HUES6 (cell line): Measurements from ENCODE around the gene FBXO9.

Experiments used
- H3K27ac ChIP-seq: 2 replicates; pipeline ENCODE4 v1.7.0; 2013; ENCODE audit warnings: low read depth, mild to moderate bottlenecking, low read length, inconsistent platforms
- H3K27me3 ChIP-seq: 2 replicates; pipeline ENCODE4 v1.6.1; 2013; ENCODE audit warnings: low read length; ENCODE audit not compliant: control insufficient read depth, insufficient read depth
- H3K36me3 ChIP-seq: 2 replicates; pipeline ENCODE4 v1.6.1; 2013; ENCODE audit warnings: low read length; ENCODE audit not compliant: control insufficient read depth, insufficient read depth
- H3K4me1 ChIP-seq: 2 replicates; pipeline ENCODE4 v1.6.1; 2013; ENCODE audit warnings: low read length; ENCODE audit not compliant: control insufficient read depth, insufficient read depth
- H3K4me3 ChIP-seq: 2 replicates; pipeline ENCODE4 v1.5.1; 2013; ENCODE audit warnings: low read depth, low read length
- H3K9ac ChIP-seq: one replicate; pipeline ENCODE4 v1.6.1; 2013; ENCODE audit warnings: mild to moderate bottlenecking, low read length
- H3K9me3 ChIP-seq: 2 replicates; pipeline ENCODE4 v1.6.1; 2013; ENCODE audit warnings: low read depth, low read length; ENCODE audit not compliant: control insufficient read depth, insufficient read depth

Gene FBXO9

DNA sequence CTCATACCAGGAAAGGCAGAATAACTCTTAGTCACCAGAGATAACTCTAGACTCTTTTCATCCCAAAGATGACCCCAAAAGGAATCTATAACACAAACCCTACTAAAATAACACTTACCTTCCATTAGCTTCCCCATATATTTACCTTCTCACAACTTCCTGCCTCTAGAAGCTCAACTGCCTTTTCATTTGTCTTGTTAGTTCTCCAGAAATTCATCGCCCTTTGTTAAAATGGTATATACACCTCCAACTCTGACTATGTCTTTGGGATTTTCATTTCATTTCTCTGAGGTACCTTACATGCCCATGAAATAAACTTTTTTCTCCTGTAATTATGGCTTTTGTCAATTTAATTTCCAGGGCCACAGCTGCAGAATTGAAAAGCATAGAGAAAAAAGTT lies 49.9 kb downstream of the FBXO9 start:
- H3K9me3 ChIP-seq = no peaks in the 10 kb centered on the region
- H3K4me3 ChIP-seq = no peak overlapping the region
- no peak overlapping the region for H3K9ac ChIP-seq
- H3K36me3 ChIP-seq = no peaks in the 10 kb centered on the region
- no peak overlapping the region for H3K27ac ChIP-seq
- H3K4me1 ChIP-seq = peaks cover 16% of the 10 kb centered on the region
- H3K27me3 ChIP-seq = no peaks in the 10 kb centered on the region

DNA sequence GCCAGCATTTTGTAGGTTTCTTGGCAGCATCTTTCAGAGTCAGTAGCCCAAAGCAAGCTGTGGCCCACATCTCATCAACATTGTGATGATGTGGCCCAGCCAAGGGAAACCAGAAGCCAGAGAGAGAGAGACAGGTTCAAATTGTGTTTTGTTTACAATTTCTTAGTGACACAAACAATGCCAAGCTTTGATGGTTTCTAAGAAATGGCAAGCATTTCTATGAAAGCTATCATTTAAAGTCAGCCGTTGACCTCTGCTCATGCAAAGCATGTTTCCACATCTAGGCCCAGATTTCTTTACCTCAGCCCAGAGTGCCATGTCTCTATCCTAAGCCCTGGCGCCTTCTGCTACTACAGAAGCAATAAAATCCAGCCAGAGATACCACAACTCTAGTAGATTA lies 50.5 kb downstream of the FBXO9 start:
- peaks cover 22% of the 10 kb centered on the region for H3K4me1 ChIP-seq
- no peak overlapping the region for H3K4me3 ChIP-seq
- no peak overlapping the region for H3K27ac ChIP-seq
- H3K9me3 ChIP-seq = no peaks in the 10 kb centered on the region
- no peaks in the 10 kb centered on the region for H3K36me3 ChIP-seq
- no peaks in the 10 kb centered on the region for H3K27me3 ChIP-seq
- no peak overlapping the region for H3K9ac ChIP-seq

DNA sequence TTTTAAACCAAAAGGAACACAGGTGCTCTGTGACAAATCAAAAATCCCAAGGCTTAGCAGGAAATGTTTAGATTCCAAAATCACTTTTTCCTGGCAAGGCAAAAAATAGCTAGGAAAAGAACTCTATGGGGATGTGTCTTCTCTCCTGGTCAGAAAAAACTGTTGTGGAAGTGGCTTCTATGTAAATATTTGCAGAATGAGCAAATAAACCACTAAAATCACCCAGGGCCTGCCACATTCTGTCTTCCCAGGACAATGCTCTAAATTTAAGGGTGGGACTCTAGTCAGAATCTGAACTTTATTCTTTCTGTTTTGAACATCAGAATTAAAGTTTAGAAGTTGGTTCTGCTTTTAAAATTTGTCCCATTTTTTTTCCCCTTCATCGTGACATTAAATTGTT lies 54.1 kb downstream of the FBXO9 start:
- H3K4me3 ChIP-seq = no peak overlapping the region

DNA sequence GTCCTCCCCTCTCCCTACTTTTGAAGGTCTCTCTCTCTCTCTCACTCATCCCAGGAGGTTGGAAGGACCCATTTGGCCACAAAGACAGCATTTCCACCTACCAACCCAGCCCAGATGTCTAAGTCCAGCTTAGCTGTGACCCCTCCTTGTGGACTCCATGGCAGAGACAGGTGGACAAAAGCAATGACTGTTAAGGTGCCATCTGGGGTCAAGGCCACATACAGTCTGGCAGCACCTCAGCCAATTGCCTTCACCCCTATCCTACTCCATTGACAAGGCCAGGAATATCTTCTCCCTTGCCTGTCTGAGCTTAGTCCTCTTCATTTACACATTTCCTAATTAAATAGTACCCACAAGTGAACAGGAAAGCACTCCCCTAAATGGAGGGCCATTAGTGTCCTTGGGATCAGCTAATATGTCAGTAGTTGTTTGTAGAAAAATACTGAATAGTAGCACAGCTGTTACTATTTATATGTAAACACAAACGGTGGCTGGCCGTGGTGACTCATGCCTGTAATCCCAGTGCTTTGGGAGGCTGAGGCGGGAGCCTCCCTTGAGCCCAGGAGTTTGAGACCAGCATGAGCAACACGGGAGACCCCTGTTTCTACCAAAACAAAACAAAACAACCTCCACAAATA lies 54.7 kb downstream of the FBXO9 start:
- 0 out of 2 replicates have a peak overlapping the region, but pooled peaks have one; percentile 35 for H3K27ac ChIP-seq
- H3K27me3 ChIP-seq = no peaks in the 10 kb centered on the region
- peak overlapping the region; percentile 2; the same call in 1 of the 2 replicates for H3K4me3 ChIP-seq
- H3K9ac ChIP-seq = no peak overlapping the region
- H3K36me3 ChIP-seq = no peaks in the 10 kb centered on the region
- H3K4me1 ChIP-seq = peaks cover 24% of the 10 kb centered on the region
- no peaks in the 10 kb centered on the region for H3K9me3 ChIP-seq

More for the DNA sequence above, 54.1 kb downstream of the FBXO9 start:
- Histone ChIP-seq H3K4me1 (peaks cover 24% of the 10 kb centered on the region), H3K9ac (no peak overlapping the region), H3K9me3 (no peaks in the 10 kb centered on the region), H3K36me3 (no peaks in the 10 kb centered on the region), H3K27ac (0 out of 2 replicates have a peak overlapping the region, but pooled peaks have one; percentile 19), H3K27me3 (no peaks in the 10 kb centered on the region)

DNA sequence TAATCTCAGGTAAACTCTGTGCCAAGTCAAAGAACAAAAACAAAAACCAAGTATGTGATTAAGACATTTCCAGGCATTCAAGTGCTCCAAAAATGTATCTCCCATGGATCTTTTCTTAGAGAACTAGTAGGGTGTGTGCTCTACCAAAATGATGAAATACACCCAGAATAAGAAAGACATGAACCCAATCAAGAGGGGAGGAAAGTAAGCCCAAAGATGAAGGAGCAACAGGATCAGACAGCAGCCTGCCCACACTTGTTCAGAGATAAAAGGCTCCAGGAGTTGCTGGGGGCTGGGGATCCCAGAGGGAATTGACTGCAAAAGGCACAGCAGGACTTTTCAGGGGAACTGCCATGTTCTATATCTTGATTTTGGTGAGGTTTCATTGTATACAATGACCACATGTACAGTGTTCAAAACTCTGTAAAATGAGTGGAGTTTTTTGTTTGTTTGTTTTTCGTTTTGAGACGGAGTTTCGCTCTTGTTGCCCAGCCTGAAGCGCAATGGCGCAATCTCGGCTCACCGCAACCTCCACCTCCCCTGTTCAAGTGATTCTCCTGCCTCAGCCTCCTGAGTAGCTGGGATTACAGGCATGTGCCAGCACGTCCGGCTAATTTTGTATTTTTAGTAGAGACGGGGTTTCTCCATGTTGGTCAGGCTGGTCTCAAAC lies 59.1 kb downstream of the FBXO9 start:
- H3K9me3 ChIP-seq = no peaks in the 10 kb centered on the region
- peaks cover 16% of the 10 kb centered on the region for H3K4me1 ChIP-seq
- H3K27ac ChIP-seq = no peak overlapping the region
- no peaks in the 10 kb centered on the region for H3K36me3 ChIP-seq
- no peaks in the 10 kb centered on the region for H3K27me3 ChIP-seq
- no peak overlapping the region for H3K9ac ChIP-seq
- H3K4me3 ChIP-seq = no peak overlapping the region

DNA sequence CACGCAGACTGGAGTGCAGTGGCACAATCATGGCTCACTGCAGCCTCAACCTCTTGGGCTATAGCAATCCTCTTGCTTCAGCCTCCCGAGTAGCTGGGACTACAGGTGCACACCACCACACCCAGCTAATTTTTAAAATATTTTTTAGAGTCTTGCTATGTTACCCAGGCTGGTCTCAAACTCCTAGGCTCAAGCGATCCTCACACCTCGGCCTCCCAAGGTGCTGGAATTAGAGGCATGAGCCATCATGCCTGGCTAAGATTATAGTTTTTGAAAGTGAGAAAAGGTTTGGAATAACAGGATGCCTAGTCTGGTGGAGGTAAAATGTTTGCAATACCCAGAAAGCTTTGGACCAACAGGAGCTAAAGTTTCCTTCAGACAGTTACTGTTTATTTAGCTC lies 60.1 kb downstream of the FBXO9 start:
- no peak overlapping the region for H3K9ac ChIP-seq
- peaks cover 6% of the 10 kb centered on the region; the same call in 1 of the 2 replicates for H3K4me1 ChIP-seq
- no peak overlapping the region for H3K27ac ChIP-seq
- H3K4me3 ChIP-seq = no peak overlapping the region
- no peaks in the 10 kb centered on the region for H3K9me3 ChIP-seq
- H3K27me3 ChIP-seq = no peaks in the 10 kb centered on the region
- no peaks in the 10 kb centered on the region for H3K36me3 ChIP-seq

DNA sequence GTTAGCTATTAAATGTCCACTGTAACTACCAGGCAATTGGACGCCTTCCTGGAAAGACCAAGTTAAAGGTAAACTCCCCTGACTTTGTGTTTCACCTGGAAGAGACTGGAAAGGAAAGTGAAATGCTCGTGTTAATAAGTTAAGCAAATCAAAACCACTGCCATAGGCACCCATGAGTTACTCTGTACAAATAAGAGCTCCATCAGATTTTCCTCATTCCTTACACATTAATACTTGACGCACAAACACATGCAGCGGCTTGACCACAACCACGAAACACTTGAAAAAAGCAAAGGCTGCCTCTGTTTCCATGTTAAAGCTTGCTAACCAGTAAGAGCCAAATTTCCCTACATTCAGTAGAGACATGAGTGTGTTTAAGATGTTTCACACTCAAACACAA lies 63.6 kb downstream of the FBXO9 start:
- H3K9ac ChIP-seq = no peak overlapping the region
- no peaks in the 10 kb centered on the region for H3K36me3 ChIP-seq
- no peaks in the 10 kb centered on the region for H3K27me3 ChIP-seq
- no peak overlapping the region for H3K27ac ChIP-seq
- no peaks in the 10 kb centered on the region for H3K9me3 ChIP-seq
- H3K4me3 ChIP-seq = no peak overlapping the region
- no peaks in the 10 kb centered on the region for H3K4me1 ChIP-seq

DNA sequence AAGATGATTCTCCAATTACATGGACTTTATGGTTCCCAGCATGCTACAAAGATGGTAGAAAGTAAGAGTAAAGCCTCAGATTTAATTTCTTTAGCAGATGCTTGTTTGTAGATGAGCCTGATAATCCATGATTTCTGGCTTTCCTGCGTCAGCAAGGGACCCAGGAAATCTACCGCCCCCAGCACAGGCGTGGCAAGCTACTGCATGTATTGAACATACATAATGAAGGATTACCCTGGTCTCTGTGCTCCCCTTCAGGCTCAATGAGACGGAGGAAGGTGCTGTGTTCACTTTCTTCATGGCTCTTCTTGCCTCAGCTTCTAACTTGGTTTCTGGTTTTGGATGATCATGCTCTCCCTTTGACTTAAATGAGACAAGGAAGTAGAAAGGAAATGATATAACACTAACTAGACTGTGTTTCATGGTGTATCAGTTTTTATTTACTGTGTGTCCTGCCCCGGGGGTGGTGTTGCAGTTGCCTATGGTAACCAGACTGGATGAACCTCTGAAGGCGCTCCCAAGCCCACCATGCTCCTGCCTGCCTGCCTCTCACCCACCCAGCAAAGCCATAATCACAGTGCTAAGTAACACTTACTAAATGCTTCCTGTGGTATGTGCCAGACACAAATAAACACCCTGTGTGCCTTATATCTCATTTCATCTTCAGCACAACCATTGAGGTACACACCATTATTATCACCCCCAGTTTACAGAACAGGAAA lies 65.5 kb downstream of the FBXO9 start:
- Histone ChIP-seq H3K9me3 (no peaks in the 10 kb centered on the region), H3K27ac (no peak overlapping the region), H3K36me3 (no peaks in the 10 kb centered on the region), H3K27me3 (no peaks in the 10 kb centered on the region), H3K9ac (no peak overlapping the region), H3K4me1 (no peaks in the 10 kb centered on the region; the same call in 1 of the 2 replicates), H3K4me3 (no peak overlapping the region)

DNA sequence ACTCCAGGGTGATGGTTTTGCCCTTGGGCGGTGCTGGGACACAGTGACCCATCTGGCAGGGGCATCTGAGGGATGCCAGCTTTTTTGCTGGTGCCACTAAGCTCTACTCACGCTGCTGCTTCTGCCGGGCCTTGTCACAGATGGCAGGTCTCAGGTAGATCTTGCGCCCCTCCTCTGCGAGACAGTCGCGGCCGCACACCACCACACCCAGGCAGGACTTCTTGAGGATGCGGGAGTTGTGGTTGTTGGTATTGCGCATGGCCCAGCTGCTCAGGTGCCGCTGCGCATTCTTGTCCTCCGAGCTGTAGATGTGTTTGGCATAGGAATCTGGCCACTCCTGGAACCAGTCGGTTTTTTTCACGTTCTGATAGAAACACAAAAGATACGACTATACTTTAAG lies 68.8 kb downstream of the FBXO9 start:
- Histone ChIP-seq H3K4me3 (no peak overlapping the region), H3K27me3 (no peaks in the 10 kb centered on the region), H3K9ac (no peak overlapping the region), H3K9me3 (no peaks in the 10 kb centered on the region), H3K27ac (no peak overlapping the region), H3K4me1 (no peaks in the 10 kb centered on the region; the same call in 1 of the 2 replicates), H3K36me3 (no peaks in the 10 kb centered on the region)

DNA sequence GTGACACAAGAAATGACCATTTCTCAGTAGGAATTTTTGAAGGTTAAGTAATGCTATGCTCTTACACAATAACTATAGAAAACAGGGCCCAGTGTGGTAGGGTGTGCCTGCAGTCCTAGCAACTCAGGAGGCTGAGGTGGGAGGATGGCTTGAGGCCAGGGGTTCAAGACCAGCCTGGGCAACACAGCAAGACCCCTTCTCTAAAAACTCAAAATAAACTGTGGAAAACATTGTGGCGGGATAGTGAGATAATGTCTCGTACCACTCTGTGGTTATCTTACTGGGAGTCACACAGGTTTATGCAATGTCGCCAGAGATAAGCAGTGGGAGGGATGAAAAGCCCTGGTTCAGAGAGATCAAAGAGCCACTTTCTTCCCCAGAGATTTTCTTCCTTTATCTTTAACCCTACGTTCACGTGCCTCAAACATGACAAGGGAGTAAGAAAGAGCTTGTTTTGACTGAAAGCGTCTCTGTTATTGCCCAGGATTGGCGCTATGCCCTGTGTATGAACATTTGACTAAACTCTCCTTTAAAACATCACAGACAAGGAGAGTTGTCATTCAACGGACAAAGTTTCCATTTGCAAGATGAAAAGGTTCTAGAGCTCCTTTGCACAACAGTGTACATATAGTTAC lies 69.5 kb downstream of the FBXO9 start:
- Histone ChIP-seq H3K36me3 (no peaks in the 10 kb centered on the region), H3K27me3 (no peaks in the 10 kb centered on the region), H3K27ac (no peak overlapping the region), H3K9ac (no peak overlapping the region), H3K4me3 (no peak overlapping the region), H3K9me3 (no peaks in the 10 kb centered on the region), H3K4me1 (no peaks in the 10 kb centered on the region; the same call in 1 of the 2 replicates)
